Muscle of back (tissue), 11 donors: Measurements from ENCODE around the gene SLCO3A1. TPM values are rescaled to one million over a fixed set of nuclear protein-coding genes. Genes with fewer than 3 reads are reported as not detected.
"Not testable (repeated sequence)": the region's sequence is repeated elsewhere in the genome, so short reads cannot be mapped to it uniquely, and the experiment has no call there.

Experiments
- DNase-seq, 3 donors: peaks; one replicate each; pipeline versions ENCODE4 v3.0.0 to v3.0.0-alpha.2; 2013
- polyA plus RNA-seq, 10 donors: library from polyadenylated mRNA; unstranded; fragments of 120-200 nt; gene quantifications; one replicate each; pipeline ENCODE4 v1.2.1, GENCODE V29; 2013; ENCODE audit not compliant: insufficient read length in 10 of 10

Gene SLCO3A1
- polyA plus RNA-seq, 10 donors: 5.0 to 8.7 (median 6.5) TPM

DNA sequence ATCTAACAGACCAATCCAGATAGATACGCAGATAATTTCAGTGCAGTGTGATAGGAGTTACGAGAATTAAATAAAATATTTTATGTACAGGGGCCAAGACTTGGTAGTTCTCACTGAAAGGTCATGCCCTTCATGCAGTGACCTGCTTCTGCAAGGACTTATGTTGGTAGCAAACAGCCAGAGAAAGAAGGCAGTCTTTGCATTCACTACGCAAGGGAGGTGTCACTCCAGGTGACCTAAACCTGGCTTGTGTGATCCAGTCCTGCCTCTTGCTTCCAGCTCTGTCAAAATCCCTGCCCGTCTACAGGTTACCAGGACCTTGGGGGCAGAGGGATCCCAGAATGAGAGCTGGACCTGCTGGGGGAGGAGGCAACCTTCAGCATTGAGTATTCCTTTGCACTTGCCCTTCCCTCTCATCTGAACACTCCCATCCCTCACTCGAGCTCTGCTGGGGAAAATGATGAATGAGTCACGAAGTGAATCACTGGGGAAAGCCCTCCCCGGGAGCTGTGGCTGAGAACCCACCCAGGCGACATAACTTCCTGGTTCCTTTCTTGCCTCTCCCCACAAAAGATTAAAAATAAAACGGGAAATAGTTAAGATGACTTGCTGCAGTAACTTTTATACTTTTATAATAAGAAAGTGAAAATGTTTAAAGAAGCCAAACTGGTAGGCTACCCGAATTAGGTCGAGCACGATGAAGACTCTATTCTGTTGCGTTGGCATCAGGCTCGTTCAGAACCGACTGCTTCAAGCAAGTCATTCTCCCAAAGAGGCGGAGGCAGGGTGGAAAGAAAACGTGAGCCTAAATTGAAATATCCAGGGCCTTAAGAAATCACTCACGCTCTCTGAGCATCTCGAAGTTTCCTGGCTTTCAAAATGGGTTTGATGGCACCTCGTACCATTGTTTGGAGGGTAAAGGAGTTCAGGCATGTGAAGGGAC is 216.1 kb downstream of the SLCO3A1 start:
- DNase-seq: peak in 2 of 3 donors; percentile 23 to 47

- not testable (repeated sequence) for DNase-seq
Observed at GRCh38 chr15:92070251-92070650, 216.7 kb downstream of the SLCO3A1 start.

DNA sequence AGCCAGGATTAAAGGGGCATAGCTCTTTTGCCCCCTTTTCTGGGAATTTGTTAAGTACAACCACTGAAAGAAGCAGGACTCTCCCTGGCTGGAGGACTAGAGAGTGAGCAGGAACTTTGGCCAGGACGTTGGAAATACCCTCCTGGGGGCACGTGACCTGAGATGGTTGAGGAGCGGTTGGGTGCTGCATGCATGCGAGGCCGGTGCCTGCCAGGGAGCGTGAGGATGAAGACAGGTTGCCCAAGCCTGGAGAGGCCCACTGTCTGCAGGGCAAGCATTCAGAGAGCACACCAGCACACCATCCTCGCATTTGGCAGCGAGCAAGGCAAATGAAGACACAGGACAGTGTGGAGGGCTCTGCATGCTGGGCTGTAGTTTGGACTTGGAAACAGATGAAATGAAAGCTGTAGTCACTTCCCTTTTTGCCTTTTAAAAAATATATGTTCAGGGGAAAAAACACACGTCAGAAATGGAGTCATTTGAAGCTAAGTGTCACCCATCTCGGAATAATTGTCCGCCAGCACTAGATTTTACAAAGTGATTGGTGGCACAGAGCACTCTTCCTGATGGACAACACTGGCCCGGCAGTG is 217.6 kb downstream of the SLCO3A1 start:
- DNase-seq: no peak

GRCh38 chr15:92073044-92073785 is 219.7 kb downstream of the SLCO3A1 start:
- DNase-seq: no peak

GRCh38 chr15:92074101-92074500 is 220.6 kb downstream of the SLCO3A1 start:
- DNase-seq: no peak

- DNase-seq: peak in 1 of 3 donors; percentile 13
Observed at GRCh38 chr15:92074646-92075045, 221.1 kb downstream of the SLCO3A1 start.

- DNase-seq: no peak
Observed at GRCh38 chr15:92075764-92076163, 222.3 kb downstream of the SLCO3A1 start.

DNA sequence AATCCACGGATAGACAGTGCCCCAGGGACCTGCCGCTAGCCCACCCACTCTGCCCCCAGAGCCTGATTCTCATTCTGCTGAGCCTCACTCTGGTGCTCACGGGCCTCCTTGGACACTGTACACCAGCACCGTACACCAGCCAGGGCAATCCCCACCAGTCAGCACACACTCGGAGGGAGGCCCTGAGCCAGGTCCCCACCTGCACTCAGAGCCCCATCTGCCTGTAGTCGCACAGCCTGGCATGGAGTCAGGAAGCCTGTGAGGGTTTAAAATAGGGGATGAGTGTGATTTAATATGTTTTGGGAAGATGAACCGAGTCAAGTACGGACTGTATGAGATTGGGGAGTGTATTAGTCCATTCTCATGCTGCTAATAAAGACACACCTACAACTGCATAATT is 223.0 kb downstream of the SLCO3A1 start:
- no peak for DNase-seq

DNA sequence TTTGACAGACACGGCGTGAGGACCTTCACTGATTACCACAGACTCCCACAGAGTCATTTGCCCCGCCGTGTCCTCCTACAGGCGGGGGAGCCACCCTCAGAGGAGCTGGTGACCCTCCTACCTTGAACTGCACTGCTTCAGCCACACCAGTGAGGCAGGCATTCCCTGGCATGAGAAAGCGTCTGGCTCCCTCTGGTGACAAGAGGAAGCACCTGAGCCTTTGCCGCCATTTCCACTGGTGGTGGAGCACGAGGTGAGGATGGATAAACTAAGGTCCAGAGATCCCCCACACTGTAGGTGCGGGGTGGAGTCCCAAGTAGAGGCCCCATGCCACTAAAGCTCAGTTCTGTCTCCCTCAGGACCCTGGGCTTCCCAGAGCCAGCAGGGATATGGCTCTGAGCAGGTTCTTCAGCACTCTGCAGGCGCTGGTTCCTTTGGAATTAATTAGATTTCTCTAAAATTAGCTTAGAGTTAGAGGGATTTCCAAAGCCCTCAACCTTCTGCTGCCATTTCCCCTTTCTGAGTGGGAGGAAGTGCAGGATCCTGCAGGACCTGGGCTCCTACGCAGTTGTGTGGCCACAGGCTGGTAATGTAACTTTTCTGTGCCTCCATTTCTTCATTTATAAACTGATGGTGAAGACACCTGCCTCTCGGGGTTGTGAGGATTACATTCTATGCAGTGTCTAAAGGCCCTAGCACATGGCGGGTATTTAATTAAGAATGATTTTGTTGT is 224.0 kb downstream of the SLCO3A1 start:
- peak; percentile 49 to 66 (median 59) for DNase-seq

DNA sequence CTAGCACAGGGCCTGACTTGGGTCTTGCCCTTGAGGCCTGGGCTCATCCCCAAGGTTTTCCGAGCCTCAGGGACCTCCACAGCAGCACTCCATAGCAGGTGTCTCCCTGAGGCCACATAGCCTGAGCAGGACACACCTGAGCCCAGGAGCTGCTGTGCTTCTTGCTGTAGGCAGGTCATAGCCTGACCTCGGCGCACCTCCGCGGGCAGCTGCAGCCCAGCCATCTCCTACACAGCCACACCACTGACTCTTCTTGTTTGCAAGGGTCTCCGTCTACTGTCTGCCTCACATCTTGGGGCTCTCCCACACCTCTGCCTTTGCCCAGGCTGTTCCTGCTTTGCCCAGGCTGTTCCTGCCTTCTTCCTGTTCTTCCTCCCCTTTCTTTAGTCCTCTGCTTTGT is 224.8 kb downstream of the SLCO3A1 start:
- DNase-seq: no peak

DNA sequence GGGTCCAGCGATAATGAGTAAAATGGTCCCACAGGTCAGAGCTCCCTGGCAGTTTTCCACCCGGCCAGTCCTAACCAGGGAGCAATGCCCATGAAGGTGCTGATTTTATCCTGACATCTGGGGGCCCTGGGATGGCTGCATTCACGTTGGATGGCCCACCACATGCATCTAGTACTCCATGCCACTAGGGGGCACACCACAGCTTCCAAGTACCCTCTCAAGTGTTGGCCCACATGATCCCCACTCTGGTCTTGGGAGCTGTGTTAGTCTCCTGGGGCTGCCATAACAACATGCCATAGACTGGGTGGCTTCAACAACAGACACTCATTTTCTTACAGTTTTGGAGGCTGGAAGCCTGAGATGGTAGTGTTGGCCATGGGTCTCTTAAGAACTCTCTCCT is 225.5 kb downstream of the SLCO3A1 start:
- DNase-seq: no peak

DNA sequence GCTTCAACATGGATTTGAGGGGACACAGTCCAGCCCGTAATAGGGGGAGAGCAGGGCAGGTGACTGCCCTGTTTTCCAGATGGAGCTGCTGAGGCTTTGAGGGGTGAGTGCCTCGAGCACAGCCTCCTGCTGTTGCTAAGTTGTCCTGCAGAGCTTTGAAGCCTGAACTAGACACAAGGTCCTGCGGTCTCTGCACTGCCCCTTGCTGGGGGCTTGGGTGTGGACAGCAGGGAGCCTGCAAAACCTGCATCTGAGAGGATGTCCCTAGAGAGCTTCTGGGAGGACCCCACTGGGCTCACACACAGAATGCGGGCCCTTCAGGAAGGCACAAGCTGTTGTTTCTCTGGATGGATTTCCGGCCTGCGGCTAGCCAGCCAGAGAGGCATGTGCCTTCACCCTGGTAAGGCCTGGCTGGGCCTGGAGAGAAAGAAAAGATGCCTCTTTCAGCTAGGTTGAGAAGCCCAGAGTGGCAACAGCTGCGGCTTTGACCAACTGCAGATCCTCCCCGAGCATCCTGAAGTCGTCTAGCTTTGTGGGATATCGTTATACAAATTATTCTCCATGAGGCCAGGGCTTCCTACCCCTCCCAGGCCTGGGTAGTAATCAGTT is 226.2 kb downstream of the SLCO3A1 start:
- DNase-seq: no peak

- peak; percentile 69 to 91 (median 87) for DNase-seq
Observed at GRCh38 chr15:92082006-92082843, 228.7 kb downstream of the SLCO3A1 start.

- DNase-seq: no peak
Observed at GRCh38 chr15:92083190-92083589, 229.7 kb downstream of the SLCO3A1 start.

DNA sequence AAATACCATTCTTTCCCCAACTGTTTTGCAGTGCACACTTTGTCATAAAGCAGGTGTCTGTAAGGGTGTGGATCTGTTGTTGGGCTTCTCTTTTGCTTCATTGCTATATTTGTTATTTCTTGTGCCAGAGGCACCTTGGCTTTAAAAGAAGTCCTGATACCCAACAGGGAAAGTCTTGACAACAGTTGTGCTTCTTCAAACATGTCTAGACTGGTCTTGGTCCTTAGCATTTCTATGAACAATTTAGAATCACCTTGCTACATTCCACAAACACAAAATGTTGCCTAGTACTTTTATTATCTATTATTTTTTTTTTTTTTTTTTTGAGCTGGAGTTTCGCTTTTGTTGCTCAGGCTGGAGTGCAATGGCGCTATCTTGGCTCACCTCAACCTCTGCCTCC is 233.7 kb downstream of the SLCO3A1 start:
- no peak for DNase-seq

GRCh38 chr15:92091155-92091734 is 237.7 kb downstream of the SLCO3A1 start:
- peak in 2 of 3 donors; percentile 11 to 51 for DNase-seq

- no peak for DNase-seq
Observed at GRCh38 chr15:92092289-92093105, 239.0 kb downstream of the SLCO3A1 start.

GRCh38 chr15:92095693-92096092 is 242.2 kb downstream of the SLCO3A1 start:
- DNase-seq: no peak
